H1 (cell line): Measurements from ENCODE around the gene MED12L. TPM values are rescaled to one million over a fixed set of nuclear protein-coding genes. Genes with fewer than 3 reads are reported as not detected.

Experiments
- CTCF ChIA-PET: fragments of 300-600 bp; sonication (Branson Sonifier 250); formaldehyde crosslinking; loops from one replicate; lab custom pipeline; 2021; ENCODE audit not compliant: partially characterized antibody; lab: Charles Lee
- POLR2A ChIA-PET: fragments of 300-600 bp; sonication (Branson Sonifier 250); formaldehyde crosslinking; loops from one replicate; lab custom pipeline; 2021; ENCODE audit warnings: inconsistent platforms; ENCODE audit not compliant: partially characterized antibody; lab: Charles Lee
- DNase-seq, 2 experiments: peaks; one replicate each; pipeline versions ENCODE4 v3.0.0 to v3.0.0-alpha.2; 2010 to 2022; ENCODE audit warnings: low spot score in 2 of 2, low read depth in 1 of 2, mixed read lengths in 1 of 2
- FAIRE-seq: peaks from 2 replicates; lab custom pipeline; 2011; peaks lifted over from hg19 to GRCh38; lab: Jason Lieb, UNC
- H2AFZ ChIP-seq: 2 replicates; pipeline ENCODE4 v1.8.1; 2012; ENCODE audit warnings: low read length, inconsistent platforms
- H2AK5ac ChIP-seq: 2 replicates; pipeline ENCODE4 v1.6.1; 2013; ENCODE audit warnings: low read depth, low read length
- H2BK120ac ChIP-seq: replicated peaks from 2 replicates; pipeline ENCODE3; 2013; ENCODE audit warnings: low read depth, low read length, inconsistent platforms
- H2BK12ac ChIP-seq: 2 replicates; pipeline ENCODE4 v1.6.1; 2013; ENCODE audit warnings: low read depth, low read length
- H2BK15ac ChIP-seq: 2 replicates; pipeline ENCODE4 v1.6.1; 2013; ENCODE audit warnings: low read length
- H2BK20ac ChIP-seq: 2 replicates; pipeline ENCODE4 v1.6.1; 2013; ENCODE audit warnings: low read length
- H2BK5ac ChIP-seq: 2 replicates; pipeline ENCODE4 v1.6.1; 2013; ENCODE audit warnings: low read depth, low read length
- H3K14ac ChIP-seq: 2 replicates; pipeline ENCODE4 v1.6.1; 2013; ENCODE audit warnings: inconsistent platforms; ENCODE audit not compliant: insufficient read length
- H3K18ac ChIP-seq: 2 replicates; pipeline ENCODE4 v1.6.1; 2013; ENCODE audit warnings: low read length; ENCODE audit errors: extremely low read depth
- H3K23ac ChIP-seq: 2 replicates; pipeline ENCODE4 v1.6.1; 2013; ENCODE audit warnings: inconsistent platforms; ENCODE audit not compliant: insufficient read length
- H3K23me2 ChIP-seq: 2 replicates; pipeline ENCODE4 v1.6.1; 2013; ENCODE audit warnings: low read depth, low read length
- H3K27ac ChIP-seq: 2 replicates; pipeline ENCODE4 v1.6.1; 2011; ENCODE audit warnings: low read depth, low read length, inconsistent platforms
- H3K27me3 ChIP-seq, 4 experiments: replicated peaks in 1 of 4; 1 replicate in 1 of 4; 2 replicates in 3 of 4; pipeline versions ENCODE4 v1.6.1 to v1.8.1; 2011 to 2013; ENCODE audit warnings: low read length in 3 of 4, mild to moderate bottlenecking in 3 of 4, inconsistent platforms in 2 of 4, mixed read lengths in 2 of 4, moderate library complexity in 1 of 4; ENCODE audit not compliant: control insufficient read depth in 3 of 4, insufficient read depth in 3 of 4; ENCODE audit errors: extremely low read depth in 1 of 4
- H3K36me3 ChIP-seq, 4 experiments: 2 replicates each; pipeline versions ENCODE4 v1.6.1 to v1.8.1; 2011 to 2013; ENCODE audit warnings: mild to moderate bottlenecking in 4 of 4, low read length in 3 of 4, moderate library complexity in 2 of 4, control low read depth in 1 of 4, inconsistent platforms in 1 of 4; ENCODE audit not compliant: insufficient read depth in 4 of 4, control insufficient read depth in 2 of 4
- H3K4ac ChIP-seq: replicated peaks from 2 replicates; pipeline ENCODE3; 2013; ENCODE audit warnings: low read length, low read depth, mixed read lengths, inconsistent platforms; ENCODE audit not compliant: insufficient read length
- H3K4me1 ChIP-seq, 4 experiments: replicated peaks in 1 of 4; 1 replicate in 1 of 4; 2 replicates in 3 of 4; pipeline versions ENCODE4 v1.6.1 to v1.8.1; 2011 to 2013; ENCODE audit warnings: low read length in 3 of 4, inconsistent platforms in 2 of 4, mixed read lengths in 1 of 4; ENCODE audit not compliant: insufficient read depth in 4 of 4, control insufficient read depth in 3 of 4
- H3K4me2 ChIP-seq, 2 experiments: 2 replicates each; pipeline versions ENCODE4 v1.6.1 to v1.8.1; 2011 to 2013; ENCODE audit warnings: low read depth in 2 of 2, low read length in 2 of 2, control low read depth in 1 of 2, inconsistent platforms in 1 of 2, mild to moderate bottlenecking in 1 of 2; ENCODE audit not compliant: insufficient read depth in 1 of 2
- H3K4me3 ChIP-seq, 4 experiments: fragments of 200-600, 300-600 bp in 1 of 4; sonication (generic), shearing (Covaris generic), sonication (Bioruptor Twin) in 1 of 4; 2 replicates each; pipeline versions ENCODE4 v1.5.1 to v1.8.1; 2011 to 2016; ENCODE audit warnings: low read length in 4 of 4, low read depth in 3 of 4, control low read depth in 2 of 4, inconsistent platforms in 2 of 4, mild to moderate bottlenecking in 2 of 4, mixed read lengths in 1 of 4, moderate library complexity in 1 of 4; ENCODE audit not compliant: insufficient read depth in 2 of 4; ENCODE audit errors: extremely low read depth in 1 of 4
- H3K56ac ChIP-seq: replicated peaks from 2 replicates; pipeline ENCODE3; 2013; ENCODE audit warnings: low read depth, mild to moderate bottlenecking, mixed read lengths, low read length, inconsistent platforms; ENCODE audit not compliant: insufficient read length
- H3K79me1 ChIP-seq: 2 replicates; pipeline ENCODE4 v1.6.1; 2013; ENCODE audit warnings: low read depth, low read length, control low read depth
- H3K79me2 ChIP-seq, 2 experiments: 2 replicates each; pipeline versions ENCODE4 v1.6.1 to v1.8.1; 2012 to 2013; ENCODE audit warnings: low read length in 2 of 2, mild to moderate bottlenecking in 2 of 2, inconsistent platforms in 1 of 2; ENCODE audit not compliant: insufficient read depth in 2 of 2, control insufficient read depth in 1 of 2
- H3K9ac ChIP-seq, 4 experiments: replicated peaks in 1 of 4; 1 replicate in 1 of 4; 2 replicates in 3 of 4; pipeline versions ENCODE4 v1.6.1 to v1.8.1; 2011 to 2013; ENCODE audit warnings: low read depth in 3 of 4, low read length in 3 of 4, control low read depth in 2 of 4, mild to moderate bottlenecking in 2 of 4, moderate library complexity in 2 of 4, inconsistent platforms in 1 of 4; ENCODE audit errors: extremely low read depth in 1 of 4
- H3K9me3 ChIP-seq, 2 experiments: 2 replicates each; pipeline versions ENCODE4 v1.6.1 to v1.8.1; 2012 to 2013; ENCODE audit warnings: mild to moderate bottlenecking in 2 of 2, moderate library complexity in 2 of 2, control low read depth in 1 of 2, inconsistent platforms in 1 of 2, low read depth in 1 of 2, low read length in 1 of 2, mixed read lengths in 1 of 2; ENCODE audit not compliant: insufficient read depth in 2 of 2
- H4K20me1 ChIP-seq, 2 experiments: replicated peaks in 1 of 2; 2 replicates each; pipeline versions ENCODE3 to v1.8.1; 2011 to 2013; ENCODE audit warnings: inconsistent platforms in 2 of 2, low read length in 2 of 2, mild to moderate bottlenecking in 1 of 2; ENCODE audit not compliant: insufficient read depth in 2 of 2, control insufficient read depth in 1 of 2
- H4K5ac ChIP-seq: 2 replicates; pipeline ENCODE4 v1.6.1; 2013; ENCODE audit warnings: low read length, low read depth, mixed read lengths, inconsistent platforms; ENCODE audit not compliant: insufficient read length
- H4K8ac ChIP-seq: 2 replicates; pipeline ENCODE4 v1.8.0; 2013; ENCODE audit warnings: mild to moderate bottlenecking, moderate library complexity, low read length, inconsistent platforms; ENCODE audit not compliant: insufficient read depth; ENCODE audit errors: extremely low read depth
- H4K91ac ChIP-seq: replicated peaks from 2 replicates; pipeline ENCODE3; 2013; ENCODE audit warnings: low read length, mixed read lengths, inconsistent platforms; ENCODE audit not compliant: insufficient read length
- ATF2 ChIP-seq: IDR thresholded peaks from 2 replicates; pipeline ENCODE4 v1.6.1; 2012; ENCODE audit warnings: low read length, inconsistent platforms
- CBX5 ChIP-seq: fragments of 300-800, 300-1000 bp; sonication (generic); IDR thresholded peaks from 2 replicates; pipeline ENCODE4 v1.7.1; 2016; ENCODE audit warnings: antibody characterized with exemption, low read length, low read depth
- CTBP2 ChIP-seq: IDR thresholded peaks from 2 replicates; pipeline ENCODE4 v1.7.0; 2011; ENCODE audit warnings: borderline replicate concordance, mild to moderate bottlenecking, moderate library complexity, mixed read lengths, low read length; ENCODE audit not compliant: insufficient read depth, insufficient read length
- GABPA ChIP-seq: IDR thresholded peaks from 2 replicates; pipeline ENCODE4 v1.6.1; 2011; ENCODE audit warnings: mild to moderate bottlenecking, low read length, moderate library complexity, borderline replicate concordance; ENCODE audit not compliant: insufficient read depth
- KDM1A ChIP-seq: fragments of 200-600, 300-600 bp; sonication (generic); IDR thresholded peaks from 2 replicates; pipeline ENCODE4 v1.7.1; 2016; ENCODE audit warnings: mild to moderate bottlenecking, low read length, borderline replicate concordance
- MAX ChIP-seq: IDR thresholded peaks from 2 replicates; pipeline ENCODE4 v1.6.1; 2012; ENCODE audit warnings: inconsistent platforms
- SIX5 ChIP-seq: IDR thresholded peaks from 2 replicates; pipeline ENCODE4 v1.6.1; 2011; ENCODE audit warnings: mild to moderate bottlenecking, low read depth, low read length
- SP1 ChIP-seq: IDR thresholded peaks from 2 replicates; pipeline ENCODE4 v1.6.1; 2011; ENCODE audit warnings: low read depth, low read length
- TEAD4 ChIP-seq: IDR thresholded peaks from 2 replicates; pipeline ENCODE4 v1.6.1; 2012; ENCODE audit warnings: low read depth, low read length, inconsistent platforms, mixed read lengths
- WGBS, 2 experiments: shearing (Covaris generic) in 1 of 2; methylation state at CpG; one replicate each; pipeline versions ENCODE4 v1.1.6 to v1.1.7; 2013 to 2015; ENCODE audit warnings: low lambda C conversion rate in 2 of 2, mixed read lengths in 2 of 2, inconsistent platforms in 1 of 2, low coverage in 1 of 2, missing lambda C conversion rate in 1 of 2; ENCODE audit not compliant: insufficient replicate concordance in 2 of 2, insufficient coverage in 1 of 2, insufficient read length in 1 of 2; ENCODE audit errors: extremely low coverage in 1 of 2, missing lambda C conversion rate in 1 of 2; 5-methylcytosine and 5-hydroxymethylcytosine counted together
- polyA plus RNA-seq, 7 experiments: library from polyadenylated mRNA; depleted of rRNA in 3 of 7; stranded (reverse) in 5 of 7; unstranded in 2 of 7; fragments of >200 nt in 5 of 7; fragments of 200-250 nt in 2 of 7; gene quantifications; 1 replicate in 5 of 7; 2 replicates in 1 of 7; 4 replicates in 1 of 7; pipeline versions ENCODE4 v1.2.1 to v1.2.3, GENCODE V29; 2011 to 2013; ENCODE audit warnings: missing spikeins in 2 of 7, mixed read lengths in 2 of 7
- total RNA-seq: library from RNA; stranded (reverse); fragmentation: NEBNext Ultra II Directional; extraction: Animal tissue kit (Norgen Biotek cat#: 25700); gene quantifications from 2 replicates; pipeline ENCODE4 v1.2.1, GENCODE V29; 2021

The MED12L gene
- total and polyA plus RNA-seq, 2 of the 8 experiments (the other 6 are each of a cell fraction or from before 2014, with no cell fraction given) = 3.6 to 26.2 TPM

GRCh38 chr3:151152455-151153079 is 67.1 kb downstream of the MED12L start:
- ChIA-PET CTCF (interaction anchor here (0.6 to 4.7 kb wide), 13 partner anchors 10 to 1373 kb away, joined by 3 to 32 read pairs (median 4); no protein-coding TSS in a partner anchor), POLR2A (interaction anchor here (1.2 to 1.3 kb wide), 2 partner anchors 66 to 70 kb away, joined by 3 read pairs; no protein-coding TSS in a partner anchor)
- Histone ChIP-seq H3K23me2 (no peaks in the 10 kb centered on the region), H3K4me1 (peaks cover 0 to 5% (median 3%) of the 10 kb centered on the region in 4 experiments; a peak in 4 of 7 replicates), H4K5ac (no peak overlapping the region), H3K9ac (no peak overlapping the region), H3K4me3 (no peak overlapping the region), H3K79me2 (0 out of 4 replicates have a peak, but pooled peaks cover 0 to 3% of the 10 kb centered on the region in 2 experiments), H3K23ac (no peak overlapping the region), H3K4ac (no peak overlapping the region), H4K20me1 (no peaks in the 10 kb centered on the region), H3K9me3 (no peaks in the 10 kb centered on the region), H3K27ac (no peak overlapping the region), H3K14ac (no peak overlapping the region), H4K91ac (no peak overlapping the region), H3K79me1 (no peaks in the 10 kb centered on the region), H2AK5ac (no peak overlapping the region), H4K8ac (no peak overlapping the region), H2BK15ac (no peak overlapping the region), H2BK20ac (no peak overlapping the region), H2BK12ac (no peak overlapping the region), H3K27me3 (no peaks in the 10 kb centered on the region), H2AFZ (no peak overlapping the region), H3K4me2 (no peak overlapping the region), H2BK120ac (no peak overlapping the region), H3K36me3 (peaks cover 0 to 3% (median 0%) of the 10 kb centered on the region in 4 experiments; a peak in 1 of 8 replicates), H3K56ac (no peak overlapping the region), H2BK5ac (no peak overlapping the region), H3K18ac (no peak overlapping the region)
- no peak for FAIRE-seq
- DNase-seq = no peak
- TF ChIP-seq MAX (no peak), SP1 (no peak), CBX5 (no peak), ATF2 (no peak), CTBP2 (no peak), SIX5 (no peak), KDM1A (no peak), GABPA (no peak), TEAD4 (no peak)
- 88% methylated on average over 4 of the region's 4 CpGs; no CpG with 5 or more reads in 1 of the 2 experiments for WGBS, 2 experiments
